ENCODE measurements around the gene GPR141.

DNA sequence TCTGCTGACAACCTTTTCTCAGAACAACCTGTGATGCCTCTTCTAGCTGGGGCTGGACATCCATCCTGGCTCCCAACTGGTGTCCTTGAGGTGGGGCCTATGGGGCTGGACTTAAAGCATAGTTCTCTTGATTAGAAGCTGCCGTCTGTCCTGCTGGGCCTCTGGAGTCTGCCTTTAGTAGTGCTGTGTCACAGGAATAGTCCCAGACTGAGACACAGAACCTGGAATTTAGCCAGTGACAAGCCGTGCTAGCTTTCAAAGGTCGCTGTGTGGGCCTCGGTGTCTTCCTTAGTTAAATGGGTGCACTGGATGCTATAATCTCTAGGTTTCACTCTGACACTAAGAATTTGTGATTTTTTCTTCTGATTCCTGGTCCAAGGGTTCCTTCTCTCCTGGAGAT is 41.2 kb downstream of the GPR141 start:
- no peak for TF ChIP-seq EZH2phosphoT487 (IDR thresholded peaks at IDR 0.05; ENCODE audit: borderline replicate concordance, low read depth, low read length)
- TF ChIP-seq, protein P1, sequence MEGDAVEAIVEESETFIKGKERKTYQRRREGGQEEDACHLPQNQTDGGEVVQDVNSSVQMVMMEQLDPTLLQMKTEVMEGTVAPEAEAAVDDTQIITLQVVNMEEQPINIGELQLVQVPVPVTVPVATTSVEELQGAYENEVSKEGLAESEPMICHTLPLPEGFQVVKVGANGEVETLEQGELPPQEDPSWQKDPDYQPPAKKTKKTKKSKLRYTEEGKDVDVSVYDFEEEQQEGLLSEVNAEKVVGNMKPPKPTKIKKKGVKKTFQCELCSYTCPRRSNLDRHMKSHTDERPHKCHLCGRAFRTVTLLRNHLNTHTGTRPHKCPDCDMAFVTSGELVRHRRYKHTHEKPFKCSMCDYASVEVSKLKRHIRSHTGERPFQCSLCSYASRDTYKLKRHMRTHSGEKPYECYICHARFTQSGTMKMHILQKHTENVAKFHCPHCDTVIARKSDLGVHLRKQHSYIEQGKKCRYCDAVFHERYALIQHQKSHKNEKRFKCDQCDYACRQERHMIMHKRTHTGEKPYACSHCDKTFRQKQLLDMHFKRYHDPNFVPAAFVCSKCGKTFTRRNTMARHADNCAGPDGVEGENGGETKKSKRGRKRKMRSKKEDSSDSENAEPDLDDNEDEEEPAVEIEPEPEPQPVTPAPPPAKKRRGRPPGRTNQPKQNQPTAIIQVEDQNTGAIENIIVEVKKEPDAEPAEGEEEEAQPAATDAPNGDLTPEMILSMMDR (conservative IDR thresholded peaks at IDR 0.05; ENCODE audit: low read length): no peak
